ENCODE measurements around the gene C1QTNF6.
A peak's percentile ranks its signal among the peaks of the same experiment; 100 is the strongest.

Gene C1QTNF6

DNA sequence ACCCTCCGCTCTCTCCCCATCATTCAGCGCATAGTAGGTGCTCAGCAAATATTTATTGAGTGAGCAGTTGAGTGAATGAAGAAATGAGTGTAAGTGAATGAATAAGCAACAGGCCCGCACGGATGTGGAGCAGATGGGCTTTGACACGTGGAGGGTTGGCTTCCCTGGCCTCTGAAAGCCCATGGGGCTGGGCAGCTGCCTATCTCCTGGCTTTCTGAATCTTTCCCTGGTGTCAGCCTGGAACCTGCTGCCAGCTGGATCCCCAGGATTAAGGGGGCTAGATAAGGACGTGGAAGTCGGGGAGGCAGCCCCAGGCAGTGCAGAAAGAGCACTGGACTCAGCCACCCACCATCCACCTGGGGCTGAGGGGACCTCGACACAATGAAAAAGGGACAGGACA is 50.9 kb downstream of the C1QTNF6 start:
- Histone ChIP-seq H3K4me1 (peaks cover 18% of the 10 kb centered on the region), H3K9ac (no peak overlapping the region), H3K36me3 (no peaks in the 10 kb centered on the region), H3K9me3 (no peaks in the 10 kb centered on the region), H3K4me3 (no peak overlapping the region), H3K27ac (no peak overlapping the region), H3K27me3 (no peaks in the 10 kb centered on the region), H3K4me2 (no peak overlapping the region), H4K20me1 (no peaks in the 10 kb centered on the region)
- no peak for TF ChIP-seq Cebpa-rat (IDR thresholded peaks at IDR 0.05)

DNA sequence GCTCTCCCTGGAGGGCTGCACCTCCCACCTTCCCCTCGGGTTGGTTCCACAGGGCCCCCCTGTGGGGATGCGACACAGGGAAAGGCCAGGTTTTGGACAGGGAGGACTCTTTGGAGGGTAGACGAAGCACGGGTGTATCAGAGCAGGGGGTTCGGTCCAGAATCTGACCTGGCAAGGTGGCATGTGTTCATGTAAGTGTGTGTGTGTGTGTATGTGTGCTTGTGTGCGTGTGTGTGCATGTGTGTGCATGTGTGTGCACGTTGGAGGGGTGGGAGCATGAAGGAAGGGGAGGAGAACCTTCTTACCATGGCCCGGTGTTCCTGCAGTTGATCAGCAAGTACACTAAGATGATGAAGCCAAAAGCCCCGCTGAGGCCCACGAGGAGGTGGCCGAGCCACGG is 53.0 kb downstream of the C1QTNF6 start:
- H3K27me3 ChIP-seq = no peaks in the 10 kb centered on the region
- no peaks in the 10 kb centered on the region for H3K9me3 ChIP-seq
- H3K27ac ChIP-seq = no peak overlapping the region
- no peak overlapping the region for H3K9ac ChIP-seq
- TF ChIP-seq Cebpa-rat (IDR thresholded peaks at IDR 0.05) = no peak
- no peaks in the 10 kb centered on the region for H4K20me1 ChIP-seq
- no peaks in the 10 kb centered on the region for H3K36me3 ChIP-seq
- no peak overlapping the region for H3K4me2 ChIP-seq
- H3K4me3 ChIP-seq = no peak overlapping the region
- H3K4me1 ChIP-seq = peaks cover 15% of the 10 kb centered on the region

DNA sequence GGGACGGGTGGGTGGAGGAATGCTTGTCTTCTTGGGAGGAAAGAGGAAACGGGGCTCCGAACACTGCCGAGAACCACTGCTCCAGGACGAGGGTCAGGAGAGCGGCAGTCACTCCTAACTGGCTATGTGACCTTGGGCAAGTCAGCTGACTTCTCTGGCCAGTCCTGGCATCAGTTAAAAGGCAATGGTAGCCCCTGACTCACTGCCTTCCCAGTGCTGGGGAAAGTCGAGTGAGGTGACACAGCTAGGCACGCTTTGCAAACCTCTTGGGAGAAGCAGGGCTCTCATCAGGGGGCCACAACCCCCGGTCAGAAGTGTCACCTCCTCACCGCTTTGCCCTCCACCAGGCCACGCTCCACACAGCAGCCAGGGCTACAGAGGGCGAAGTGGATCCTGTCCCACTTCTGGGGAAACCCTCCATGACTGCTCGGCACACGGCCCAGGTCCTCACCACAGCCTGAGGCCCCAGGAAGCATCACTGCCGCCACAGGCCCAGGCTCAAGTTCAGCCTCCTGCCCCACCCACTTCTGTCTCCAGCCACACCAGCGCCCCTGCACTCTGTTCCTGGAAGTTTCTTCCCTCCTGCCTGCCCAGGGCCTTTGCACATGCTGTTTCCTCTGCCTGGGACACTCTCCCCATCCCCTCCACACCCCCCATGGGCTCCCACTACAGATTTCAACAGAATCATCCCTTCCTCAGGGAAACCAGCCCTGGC is 54.6 kb downstream of the C1QTNF6 start:
- Histone ChIP-seq H3K27me3 (no peaks in the 10 kb centered on the region), H3K9me3 (no peaks in the 10 kb centered on the region), H4K20me1 (no peaks in the 10 kb centered on the region), H3K4me1 (peaks cover 31% of the 10 kb centered on the region), H3K9ac (no peak overlapping the region), H3K27ac (no peak overlapping the region), H3K4me2 (peak overlapping the region; percentile 33; the same call in 1 of the 2 replicates), H3K36me3 (no peaks in the 10 kb centered on the region), H3K4me3 (no peak overlapping the region)
- TF ChIP-seq Cebpa-rat (IDR thresholded peaks at IDR 0.05) = no peak

DNA sequence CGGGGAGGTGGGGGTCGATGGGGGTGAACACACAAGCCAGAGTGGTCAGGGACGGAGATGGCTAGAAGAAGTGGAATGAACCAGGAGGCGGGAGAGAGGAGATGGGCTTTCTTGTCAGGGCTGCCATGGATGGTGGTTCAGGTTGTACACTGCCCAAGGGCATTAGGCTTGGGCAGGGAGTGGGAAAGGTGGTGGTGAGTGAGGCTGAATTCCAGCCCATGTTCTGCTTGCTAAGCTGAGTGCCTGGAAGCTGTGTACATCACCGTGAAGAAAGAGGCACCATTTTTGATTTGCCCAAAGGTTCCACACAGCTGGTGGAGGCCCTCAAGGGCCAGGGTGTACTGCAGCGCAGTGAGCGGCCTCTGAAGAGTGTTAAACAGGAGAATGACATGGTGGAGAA is 55.3 kb downstream of the C1QTNF6 start:
- H4K20me1 ChIP-seq = no peaks in the 10 kb centered on the region
- no peak for TF ChIP-seq Cebpa-rat (IDR thresholded peaks at IDR 0.05)
- no peaks in the 10 kb centered on the region for H3K27me3 ChIP-seq
- H3K4me2 ChIP-seq = no peak overlapping the region
- peaks cover 38% of the 10 kb centered on the region for H3K4me1 ChIP-seq
- H3K4me3 ChIP-seq = no peak overlapping the region
- H3K9ac ChIP-seq = no peak overlapping the region
- no peaks in the 10 kb centered on the region for H3K36me3 ChIP-seq
- no peaks in the 10 kb centered on the region for H3K9me3 ChIP-seq
- no peak overlapping the region for H3K27ac ChIP-seq
